Measurements from ENCODE around the gene ENAH.

Gene ENAH

GRCh38 chr1:225466848-225467192 lies 186.1 kb downstream of the ENAH start:
- H3K4me3 ChIP-seq (ENCODE audit: low read length): no peak overlapping the region
- DNase-seq (ENCODE audit: low read depth): no peak
- TF ChIP-seq, protein P1, sequence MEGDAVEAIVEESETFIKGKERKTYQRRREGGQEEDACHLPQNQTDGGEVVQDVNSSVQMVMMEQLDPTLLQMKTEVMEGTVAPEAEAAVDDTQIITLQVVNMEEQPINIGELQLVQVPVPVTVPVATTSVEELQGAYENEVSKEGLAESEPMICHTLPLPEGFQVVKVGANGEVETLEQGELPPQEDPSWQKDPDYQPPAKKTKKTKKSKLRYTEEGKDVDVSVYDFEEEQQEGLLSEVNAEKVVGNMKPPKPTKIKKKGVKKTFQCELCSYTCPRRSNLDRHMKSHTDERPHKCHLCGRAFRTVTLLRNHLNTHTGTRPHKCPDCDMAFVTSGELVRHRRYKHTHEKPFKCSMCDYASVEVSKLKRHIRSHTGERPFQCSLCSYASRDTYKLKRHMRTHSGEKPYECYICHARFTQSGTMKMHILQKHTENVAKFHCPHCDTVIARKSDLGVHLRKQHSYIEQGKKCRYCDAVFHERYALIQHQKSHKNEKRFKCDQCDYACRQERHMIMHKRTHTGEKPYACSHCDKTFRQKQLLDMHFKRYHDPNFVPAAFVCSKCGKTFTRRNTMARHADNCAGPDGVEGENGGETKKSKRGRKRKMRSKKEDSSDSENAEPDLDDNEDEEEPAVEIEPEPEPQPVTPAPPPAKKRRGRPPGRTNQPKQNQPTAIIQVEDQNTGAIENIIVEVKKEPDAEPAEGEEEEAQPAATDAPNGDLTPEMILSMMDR (conservative IDR thresholded peaks at IDR 0.05; ENCODE audit: low read depth, low read length): no peak

DNA sequence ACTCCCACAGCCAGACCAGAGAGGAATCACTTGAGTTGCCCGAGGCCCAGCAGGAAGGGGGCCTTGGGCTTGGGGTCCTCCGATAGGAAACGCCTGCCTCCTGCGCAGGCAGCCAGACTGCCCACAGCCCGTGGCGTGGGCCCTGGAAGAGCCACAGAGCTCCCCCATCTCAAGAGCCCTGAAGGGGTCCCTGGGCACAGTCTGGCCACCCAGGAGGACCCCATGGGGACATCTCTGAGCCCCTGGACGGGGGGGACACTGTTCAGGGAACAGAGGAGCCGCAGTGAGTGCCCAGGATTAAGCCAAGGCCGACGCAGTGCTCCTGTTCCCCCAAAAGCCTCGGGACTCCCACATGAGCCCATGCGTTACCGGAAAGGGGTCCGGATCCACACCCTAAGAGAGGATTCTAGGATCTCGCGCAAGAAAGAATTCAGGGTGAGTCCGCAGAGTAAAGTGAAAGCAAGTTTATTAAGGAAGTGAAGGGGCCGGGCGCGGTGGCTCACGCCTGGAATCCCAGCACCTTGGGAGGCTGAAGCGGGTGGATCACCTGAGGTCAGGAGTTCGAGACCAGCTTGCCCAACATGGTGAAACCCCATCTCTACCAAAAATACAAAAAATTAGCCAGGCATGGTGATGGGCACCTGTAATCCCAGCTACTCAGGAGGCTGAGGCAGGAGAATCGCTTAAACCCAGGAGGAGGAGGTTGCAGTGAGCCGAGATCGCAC lies 187.0 kb downstream of the ENAH start:
- no peak overlapping the region for H3K4me3 ChIP-seq (ENCODE audit: low read length)
- no peak for DNase-seq (ENCODE audit: low read depth)
- TF ChIP-seq, protein P1 (conservative IDR thresholded peaks at IDR 0.05; ENCODE audit: low read depth, low read length): no peak

DNA sequence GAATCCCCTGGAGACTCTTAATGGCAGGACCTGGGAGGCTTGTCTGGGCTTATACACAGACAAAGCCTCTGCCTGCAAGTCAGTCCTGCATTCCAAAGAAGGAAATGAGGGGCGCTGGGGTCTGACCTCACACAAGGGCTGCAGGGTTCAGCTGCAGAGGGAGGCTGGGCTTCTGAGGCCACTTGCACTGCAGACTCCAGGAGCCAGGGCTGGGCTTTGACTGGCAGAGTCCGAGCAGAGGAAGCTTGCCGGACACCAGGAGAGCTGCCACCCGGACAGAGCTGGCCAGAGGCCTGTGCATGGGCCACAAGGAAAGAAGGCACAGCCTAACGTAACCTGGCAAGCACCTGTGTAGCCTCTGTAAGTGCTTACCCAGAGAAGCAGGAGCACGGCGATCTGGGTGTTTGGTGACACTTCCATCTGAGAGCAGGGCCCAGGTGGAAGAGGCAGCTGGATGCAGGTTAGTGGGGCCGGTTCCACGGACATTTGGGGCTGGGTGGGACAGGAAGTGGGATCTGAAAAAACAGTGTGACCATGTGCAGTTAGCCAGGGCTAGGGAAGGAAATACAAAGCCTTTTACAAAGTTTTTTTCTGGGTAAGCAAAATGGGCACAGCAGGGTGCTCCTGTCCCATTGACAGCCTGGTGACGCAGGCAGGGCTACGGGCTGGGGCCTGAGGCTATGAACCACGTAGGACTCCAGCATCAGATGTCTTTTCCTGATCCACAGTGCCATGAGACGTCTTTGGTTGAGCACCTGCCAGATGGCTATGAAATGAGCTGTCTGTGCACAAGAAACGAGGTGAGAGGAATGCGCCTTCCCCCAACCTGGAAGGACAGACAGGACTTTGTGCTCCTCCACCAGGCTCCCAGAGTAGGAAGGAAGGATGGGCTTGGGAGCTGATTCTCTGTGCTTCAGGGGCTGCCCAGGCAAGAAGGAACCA lies 187.8 kb downstream of the ENAH start:
- TF ChIP-seq, protein P1 (conservative IDR thresholded peaks at IDR 0.05; ENCODE audit: low read depth, low read length): no peak
- H3K4me3 ChIP-seq (ENCODE audit: low read length): no peak overlapping the region
- DNase-seq (ENCODE audit: low read depth): no peak

DNA sequence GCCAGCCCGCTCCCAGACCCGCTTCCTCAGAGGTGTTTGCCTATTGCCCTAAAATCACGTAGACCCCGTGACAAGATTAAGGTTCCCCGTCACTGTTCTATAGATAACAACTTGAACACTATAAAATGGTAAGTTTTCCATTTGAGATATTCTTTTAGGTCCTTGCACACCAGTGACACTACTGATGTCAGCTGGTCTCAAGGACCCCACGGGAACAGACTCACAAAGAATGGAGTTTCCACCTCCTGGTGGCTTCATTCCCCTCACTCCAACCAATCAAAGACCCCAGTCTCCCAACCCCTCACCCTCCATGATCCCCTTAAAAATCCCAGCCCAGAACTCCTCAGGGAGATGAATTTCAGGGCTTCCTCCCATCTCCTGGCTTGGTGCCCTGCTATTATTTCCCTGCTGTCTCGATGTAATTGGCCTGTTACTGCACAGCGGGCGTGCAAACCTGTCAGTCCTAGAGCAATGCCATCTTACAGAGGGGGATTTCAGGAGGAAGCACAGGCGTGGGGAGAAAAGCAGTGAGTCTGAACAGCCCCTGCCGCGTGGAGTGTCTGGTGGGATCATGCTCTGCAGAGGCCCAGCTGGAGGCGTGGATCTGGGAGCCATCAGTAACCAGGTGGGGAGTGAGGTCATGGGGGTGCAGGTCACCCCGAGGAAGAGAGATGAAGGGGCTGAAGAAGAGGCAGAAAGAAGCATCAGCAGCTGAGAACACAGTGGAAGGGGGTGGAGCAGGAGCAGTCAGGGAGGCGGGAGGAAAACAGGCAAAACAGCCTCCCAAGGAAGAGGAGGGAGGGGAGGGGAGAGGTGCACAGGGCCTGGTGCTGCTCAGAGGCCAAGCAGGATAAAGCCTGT lies 190.0 kb downstream of the ENAH start:
- TF ChIP-seq, protein P1 (conservative IDR thresholded peaks at IDR 0.05; ENCODE audit: low read depth, low read length): no peak
- H3K4me3 ChIP-seq (ENCODE audit: low read length): no peak overlapping the region
- DNase-seq (ENCODE audit: low read depth): no peak

GRCh38 chr1:225462429-225462713 lies 190.6 kb downstream of the ENAH start:
- TF ChIP-seq, protein P1 (conservative IDR thresholded peaks at IDR 0.05; ENCODE audit: low read depth, low read length): no peak
- DNase-seq (ENCODE audit: low read depth): no peak
- no peak overlapping the region for H3K4me3 ChIP-seq (ENCODE audit: low read length)

- TF ChIP-seq, protein P1 (conservative IDR thresholded peaks at IDR 0.05; ENCODE audit: low read depth, low read length): no peak
- DNase-seq (ENCODE audit: low read depth): no peak
These were observed 191.1 kb downstream of the ENAH start for GRCh38 chr1:225461533-225462428.

More at GRCh38 chr1:225461533-225462428, 191.1 kb downstream of the ENAH start:
- no peak overlapping the region for H3K4me3 ChIP-seq (ENCODE audit: low read length)
